ENCODE data around the gene C1orf21. TPM values are rescaled to one million over a fixed set of nuclear protein-coding genes. Genes with fewer than 3 reads are reported as not detected.
A peak's percentile ranks its signal among the peaks of the same experiment; 100 is the strongest.

Gene C1orf21
- total RNA-seq, 2 donors from 2014 or later = 68.1 to 81.1 TPM

DNA sequence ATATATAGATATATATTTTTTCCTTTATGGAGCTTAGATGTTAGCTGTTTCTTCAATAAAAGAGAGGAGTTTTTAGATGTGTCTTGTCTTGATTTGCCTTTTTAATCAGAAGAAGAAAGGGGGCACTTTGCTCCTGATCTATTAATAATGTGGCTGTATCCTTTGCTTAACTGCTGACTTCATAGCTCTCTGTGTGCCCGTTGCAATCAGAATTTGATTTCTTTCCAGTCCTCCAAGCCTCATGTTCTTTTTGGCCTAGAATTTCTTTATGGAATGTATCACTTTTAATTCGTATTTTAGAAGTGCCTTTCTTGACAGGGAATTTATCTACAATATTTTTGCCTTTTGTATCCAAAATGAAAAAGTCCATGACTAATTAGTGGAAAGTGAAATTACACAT, 85.3 kb downstream of the C1orf21 start:
- TF ChIP-seq, protein P1, sequence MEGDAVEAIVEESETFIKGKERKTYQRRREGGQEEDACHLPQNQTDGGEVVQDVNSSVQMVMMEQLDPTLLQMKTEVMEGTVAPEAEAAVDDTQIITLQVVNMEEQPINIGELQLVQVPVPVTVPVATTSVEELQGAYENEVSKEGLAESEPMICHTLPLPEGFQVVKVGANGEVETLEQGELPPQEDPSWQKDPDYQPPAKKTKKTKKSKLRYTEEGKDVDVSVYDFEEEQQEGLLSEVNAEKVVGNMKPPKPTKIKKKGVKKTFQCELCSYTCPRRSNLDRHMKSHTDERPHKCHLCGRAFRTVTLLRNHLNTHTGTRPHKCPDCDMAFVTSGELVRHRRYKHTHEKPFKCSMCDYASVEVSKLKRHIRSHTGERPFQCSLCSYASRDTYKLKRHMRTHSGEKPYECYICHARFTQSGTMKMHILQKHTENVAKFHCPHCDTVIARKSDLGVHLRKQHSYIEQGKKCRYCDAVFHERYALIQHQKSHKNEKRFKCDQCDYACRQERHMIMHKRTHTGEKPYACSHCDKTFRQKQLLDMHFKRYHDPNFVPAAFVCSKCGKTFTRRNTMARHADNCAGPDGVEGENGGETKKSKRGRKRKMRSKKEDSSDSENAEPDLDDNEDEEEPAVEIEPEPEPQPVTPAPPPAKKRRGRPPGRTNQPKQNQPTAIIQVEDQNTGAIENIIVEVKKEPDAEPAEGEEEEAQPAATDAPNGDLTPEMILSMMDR (IDR thresholded peaks at IDR 0.05) = no peak

DNA sequence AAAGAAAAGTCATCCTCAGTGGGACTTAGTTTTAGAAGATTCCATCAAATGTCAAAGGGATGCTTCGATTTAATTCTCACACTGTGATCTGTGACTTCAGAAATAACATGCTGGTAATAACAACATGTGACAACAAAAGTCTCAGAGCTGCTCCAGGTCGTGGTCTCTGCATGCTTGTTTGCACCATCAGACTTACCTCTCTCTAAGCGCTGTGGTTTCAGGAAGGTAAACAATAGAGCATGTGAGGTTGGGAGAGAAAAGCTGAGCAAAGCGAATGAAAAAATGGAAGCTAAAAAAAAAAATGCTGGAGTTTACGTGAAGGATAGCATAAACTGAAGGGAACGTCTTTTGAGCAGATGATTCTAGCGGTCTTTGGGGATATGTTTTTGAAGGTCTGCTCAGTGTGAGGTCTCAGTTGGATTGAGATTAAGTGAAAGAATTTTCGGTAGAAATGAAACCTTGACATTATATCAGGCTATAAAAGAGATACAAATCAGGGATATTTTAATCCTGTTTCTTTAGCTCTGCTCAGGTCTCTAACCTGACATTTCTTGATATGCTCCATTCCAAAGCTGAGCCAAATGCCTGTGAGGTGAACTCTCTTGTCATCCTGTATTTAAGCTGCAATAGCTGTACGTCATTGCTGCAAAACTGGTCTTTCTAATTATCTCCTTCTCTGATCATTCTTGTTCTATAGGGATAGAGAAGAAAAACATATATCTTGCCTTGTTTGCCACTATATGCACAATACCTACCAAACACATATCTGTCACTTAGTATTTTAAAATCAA, 86.5 kb downstream of the C1orf21 start:
- intact Hi-C loops (cut with DNase I) = no loop called here
- no peak overlapping the region for H3K4me3 ChIP-seq
- TF ChIP-seq, protein P1 (IDR thresholded peaks at IDR 0.05) = no peak
- H3K9me3 ChIP-seq = no peaks in the 10 kb centered on the region
- no peaks in the 10 kb centered on the region for H3K36me3 ChIP-seq
- H3K27ac ChIP-seq = no peak overlapping the region
- no peak for DNase-seq
- no peak overlapping the region for H3K9ac ChIP-seq (ENCODE audit: low read depth in 2 of 2, low read length in 2 of 2)
- no peaks in the 10 kb centered on the region for H3K4me1 ChIP-seq
- H3K27me3 ChIP-seq = no peaks in the 10 kb centered on the region

More for the DNA sequence above, 85.3 kb downstream of the C1orf21 start:
- H3K9ac ChIP-seq (ENCODE audit: low read depth in 2 of 2, low read length in 2 of 2) = no peak overlapping the region
- H3K4me1 ChIP-seq = no peaks in the 10 kb centered on the region
- H3K36me3 ChIP-seq = no peaks in the 10 kb centered on the region
- no peaks in the 10 kb centered on the region for H3K9me3 ChIP-seq
- H3K4me3 ChIP-seq = no peak overlapping the region
- intact Hi-C loops (cut with DNase I) = no loop called here
- no peak for DNase-seq
- no peak overlapping the region for H3K27ac ChIP-seq
- H3K27me3 ChIP-seq = no peaks in the 10 kb centered on the region

GRCh38 chr1:184476187-184476586, 89.4 kb downstream of the C1orf21 start:
- H3K4me1 ChIP-seq = no peaks in the 10 kb centered on the region
- H3K4me3 ChIP-seq = no peak overlapping the region
- no peak overlapping the region for H3K27ac ChIP-seq
- intact Hi-C loops (cut with DNase I) = no loop called here
- TF ChIP-seq, protein P1 (IDR thresholded peaks at IDR 0.05) = no peak
- no peak overlapping the region for H3K9ac ChIP-seq (ENCODE audit: low read depth in 2 of 2, low read length in 2 of 2)
- H3K27me3 ChIP-seq = no peaks in the 10 kb centered on the region
- DNase-seq = no peak
- H3K36me3 ChIP-seq = no peaks in the 10 kb centered on the region
- H3K9me3 ChIP-seq = no peaks in the 10 kb centered on the region

GRCh38 chr1:184479435-184480167, 92.8 kb downstream of the C1orf21 start:
- intact Hi-C loops (cut with DNase I) = no loop called here
- Histone ChIP-seq H3K4me1 (peaks cover 6% of the 10 kb centered on the region), H3K27ac (peak overlapping the region; percentile 45)

GRCh38 chr1:184480736-184481135, 93.9 kb downstream of the C1orf21 start:
- no peaks in the 10 kb centered on the region for H3K9me3 ChIP-seq
- intact Hi-C loops (cut with DNase I) = no loop called here
- H3K27ac ChIP-seq = no peak overlapping the region
- H3K4me3 ChIP-seq = no peak overlapping the region
- TF ChIP-seq, protein P1 (IDR thresholded peaks at IDR 0.05) = no peak
- DNase-seq = no peak
- H3K36me3 ChIP-seq = no peaks in the 10 kb centered on the region
- no peak overlapping the region for H3K9ac ChIP-seq (ENCODE audit: low read depth in 2 of 2, low read length in 2 of 2)
- peaks cover 10% of the 10 kb centered on the region for H3K4me1 ChIP-seq
- no peaks in the 10 kb centered on the region for H3K27me3 ChIP-seq

More at GRCh38 chr1:184479435-184480167, 92.8 kb downstream of the C1orf21 start:
- TF ChIP-seq, protein P1 (IDR thresholded peaks at IDR 0.05) = no peak
- H3K27me3 ChIP-seq = no peaks in the 10 kb centered on the region
- DNase-seq = peak; percentile 54
- H3K9me3 ChIP-seq = no peaks in the 10 kb centered on the region
- H3K36me3 ChIP-seq = no peaks in the 10 kb centered on the region
- no peak overlapping the region for H3K4me3 ChIP-seq
- H3K9ac ChIP-seq (ENCODE audit: low read depth in 2 of 2, low read length in 2 of 2) = no peak overlapping the region
